NT2/D1 (cell line): ENCODE data around the gene PEX12.
"Not testable (repeated sequence)": the region's sequence is repeated elsewhere in the genome, so short reads cannot be mapped to it uniquely, and the experiment has no call there.

Experiments
- DNase-seq: peaks from one replicate; pipeline ENCODE4 v3.0.0-alpha.2; 2011; ENCODE audit warnings: low read depth, low spot score
- H3K27me3 ChIP-seq: 2 replicates; pipeline ENCODE4 v1.6.0; 2011; ENCODE audit warnings: mild to moderate bottlenecking; ENCODE audit not compliant: insufficient read length, insufficient read depth
- H3K36me3 ChIP-seq: 2 replicates; pipeline ENCODE4 v1.6.1; 2011; ENCODE audit warnings: mild to moderate bottlenecking, low read length, mixed read lengths; ENCODE audit not compliant: insufficient read depth, insufficient read length
- H3K4me1 ChIP-seq: 2 replicates; pipeline ENCODE4 v1.5.1; 2011; ENCODE audit not compliant: insufficient read depth, insufficient read length
- H3K4me3 ChIP-seq: 2 replicates; pipeline ENCODE4 v1.5.1; 2011; ENCODE audit warnings: low read depth; ENCODE audit not compliant: insufficient read length
- H3K9ac ChIP-seq: 2 replicates; pipeline ENCODE4 v1.6.0; 2011; ENCODE audit warnings: low read depth; ENCODE audit not compliant: insufficient read length
- H3K9me3 ChIP-seq: 2 replicates; pipeline ENCODE4 v1.5.1; 2011; ENCODE audit warnings: mild to moderate bottlenecking, low read length; ENCODE audit not compliant: insufficient read depth
- SUZ12 ChIP-seq: IDR thresholded peaks from 2 replicates; pipeline ENCODE4 v1.6.1; 2011; ENCODE audit not compliant: insufficient read length, insufficient read depth; ENCODE audit errors: extremely low read depth
- YY1 ChIP-seq: IDR thresholded peaks from 2 replicates; pipeline ENCODE4 v1.6.1; 2011; ENCODE audit not compliant: insufficient read length, insufficient read depth
- ZNF274 ChIP-seq: IDR thresholded peaks from 2 replicates; pipeline ENCODE4 v1.6.1; 2011; ENCODE audit warnings: mild to moderate bottlenecking, low read depth, low read length

The PEX12 gene

GRCh38 chr17:35531160-35531559, 47.2 kb downstream of the PEX12 start:
- H3K4me1 ChIP-seq: no peaks in the 10 kb centered on the region
- H3K4me3 ChIP-seq: no peak overlapping the region
- H3K9me3 ChIP-seq: no peaks in the 10 kb centered on the region
- H3K27me3 ChIP-seq: no peaks in the 10 kb centered on the region
- TF ChIP-seq SUZ12 (no peak), YY1 (no peak), ZNF274 (no peak)
- no peak for DNase-seq
- H3K9ac ChIP-seq: no peak overlapping the region
- no peaks in the 10 kb centered on the region for H3K36me3 ChIP-seq

- Histone ChIP-seq H3K4me1 (no peaks in the 10 kb centered on the region), H3K9ac (no peak overlapping the region), H3K36me3 (no peaks in the 10 kb centered on the region), H3K27me3 (no peaks in the 10 kb centered on the region), H3K4me3 (no peak overlapping the region), H3K9me3 (no peaks in the 10 kb centered on the region)
- DNase-seq: no peak
- TF ChIP-seq SUZ12 (no peak), YY1 (no peak), ZNF274 (no peak)
Observed at GRCh38 chr17:35529866-35530265, 48.5 kb downstream of the PEX12 start.

GRCh38 chr17:35529326-35529725, 49.0 kb downstream of the PEX12 start:
- H3K9ac ChIP-seq: not testable (repeated sequence)

More at GRCh38 chr17:35529326-35529725, 49.0 kb downstream of the PEX12 start:
- DNase-seq, H3K27me3 ChIP-seq, H3K36me3 ChIP-seq, H3K4me1 ChIP-seq, H3K9me3 ChIP-seq, H3K4me3 ChIP-seq: not testable (repeated sequence)
